K562 (cell line): ENCODE results near the gene PTCH2. TPM values are rescaled to one million over a fixed set of nuclear protein-coding genes. Genes with fewer than 3 reads are reported as not detected.

Experiments used
- MEIS2 ChIP-seq: fragments of 450-650 bp; IDR thresholded peaks from 2 replicates; pipeline ENCODE4 v1.6.1; 2014; ENCODE audit warnings: mild to moderate bottlenecking; ENCODE audit not compliant: partially characterized antibody
- MYNN ChIP-seq, 2 experiments: sonication (generic); formaldehyde crosslinking in 1 of 2; IDR thresholded peaks; 2 replicates each; pipeline versions ENCODE4 v1.5.0 to v1.6.1; 2016 to 2020; ENCODE audit warnings: antibody characterized with exemption in 1 of 2, missing genetic modification reagents in 1 of 2
- SIN3A ChIP-seq, 2 experiments: fragments of 150-350 bp in 1 of 2; IDR thresholded peaks; 2 replicates each; pipeline ENCODE4 v1.6.1; 2011 to 2016; ENCODE audit warnings: borderline replicate concordance in 2 of 2, low read depth in 2 of 2, low read length in 2 of 2, mild to moderate bottlenecking in 2 of 2, moderate library complexity in 2 of 2; ENCODE audit not compliant: control insufficient read depth in 1 of 2
- SP1 ChIP-seq: sonication (generic); formaldehyde crosslinking; IDR thresholded peaks from 2 replicates; pipeline ENCODE4 v1.8.1; 2022; ENCODE audit warnings: mild to moderate bottlenecking, missing genetic modification reagents
- STAT6 ChIP-seq: sonication (generic); formaldehyde crosslinking; IDR thresholded peaks from 2 replicates; pipeline ENCODE4 v1.8.1; 2023; ENCODE audit warnings: mild to moderate bottlenecking, missing genetic modification reagents
- TFAM ChIP-seq: fragments of 250-450 bp; sonication (Bioruptor Pico); conservative IDR thresholded peaks from 2 replicates; pipeline ENCODE4 v1.5.0; 2021; ENCODE audit warnings: mild to moderate bottlenecking, moderate library complexity
- THRAP3 ChIP-seq: fragments of 450-650 bp; IDR thresholded peaks from 2 replicates; pipeline ENCODE4 v1.6.1; 2016; ENCODE audit warnings: mild to moderate bottlenecking, inconsistent platforms, borderline replicate concordance
- polyA plus RNA-seq, 8 experiments: library from polyadenylated mRNA; depleted of rRNA in 4 of 8; stranded (reverse) in 5 of 8; unstranded in 3 of 8; fragments of >200 nt; fragmentation: Nextera tagmentation in 2 of 8; fragmentation: Illumina TruSeq in 1 of 8; extraction: Ambion mirVana in 2 of 8; extraction: Trizol in 1 of 8; gene quantifications; 2 replicates each; pipeline versions ENCODE4 v1.2.1 to v1.2.3, GENCODE V29; 2011 to 2014; ENCODE audit warnings: inconsistent platforms in 1 of 8, missing spikeins in 1 of 8
- total RNA-seq, 7 experiments: library from RNA; depleted of rRNA in 6 of 7; stranded (reverse); fragments of >200 nt in 6 of 7; fragmentation: Illumina TruSeq in 2 of 7; extraction: Trizol in 2 of 7; gene quantifications; 2 replicates each; pipeline versions ENCODE4 v1.2.1 to v1.2.3, GENCODE V29; 2011 to 2021; ENCODE audit warnings: low replicate concordance in 1 of 7

The PTCH2 gene
- total and polyA plus RNA-seq, 9 of the 15 experiments (the other 6 are each of a cell fraction or from before 2014, with no cell fraction given): 0.15 to 27.3 (median 0.48) TPM; not detected in 1

DNA sequence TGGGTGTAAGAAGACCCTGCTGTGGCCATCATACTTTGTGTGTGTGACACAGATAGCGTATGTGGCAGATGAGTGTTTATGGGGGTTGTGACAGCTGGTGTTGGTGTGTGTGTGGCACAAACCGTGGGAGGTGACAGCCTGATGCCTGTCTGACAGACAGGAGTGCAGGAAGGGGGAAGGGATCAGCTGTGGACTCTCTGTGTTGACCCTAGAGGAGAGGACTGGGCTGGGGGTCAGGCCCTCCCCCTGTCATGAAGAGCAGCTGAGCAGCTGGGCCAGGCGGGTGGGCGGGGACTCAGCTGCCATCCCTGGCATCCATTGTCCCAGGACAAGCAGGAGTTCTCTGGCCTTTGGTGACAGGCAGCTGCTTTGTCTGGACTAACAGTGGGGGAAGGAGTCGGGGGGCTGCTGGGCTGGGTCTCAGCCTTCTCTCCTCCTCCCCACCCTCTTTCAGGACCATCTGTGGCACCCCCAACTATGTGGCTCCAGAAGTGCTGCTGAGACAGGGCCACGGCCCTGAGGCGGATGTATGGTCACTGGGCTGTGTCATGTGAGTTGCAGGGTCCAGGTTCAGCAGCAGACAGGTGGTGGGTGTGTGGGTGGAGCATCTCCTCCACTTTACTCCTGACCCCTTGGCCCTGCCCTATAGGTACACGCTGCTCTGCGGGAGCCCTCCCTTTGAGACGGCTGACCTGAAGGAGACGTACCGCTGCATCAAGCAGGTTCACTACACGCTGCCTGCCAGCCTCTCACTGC is 40.6 kb downstream of the PTCH2 start (continued):
- TF ChIP-seq MEIS2 (peak; percentile 24), STAT6 (CRISPR knock-in tag) (no peak), SIN3A (IDR thresholded peaks at IDR 0.05; ENCODE audit: borderline replicate concordance in 2 of 2, control insufficient read depth in 1 of 2, low read depth in 2 of 2, low read length in 2 of 2) (peak in 1 of 2 experiments; percentile 18; a peak in 1 of 4 replicates), MYNN (IDR thresholded peaks at IDR 0.05) (0 out of 2 replicates have a peak, but pooled peaks have one; percentile 11), MYNN (CRISPR knock-in tag; IDR thresholded peaks at IDR 0.05) (no peak), SP1 (CRISPR knock-in tag) (peak; percentile 30; the same call in 1 of the 2 replicates), THRAP3 (0 out of 2 replicates have a peak, but pooled peaks have one; percentile 2), TFAM (CRISPR knock-in tag) (no peak)
